ENCODE data around the gene MACROD2.

- no peak for TF ChIP-seq CTCF (IDR thresholded peaks at IDR 0.05)
- TF ChIP-seq POLR2A (IDR thresholded peaks at IDR 0.05): no peak
These were observed 2076.9 kb downstream of the MACROD2 start for GRCh38 chr20:16072220-16072619.
